ENCODE results near the gene SEC16A. TPM values are rescaled to one million over a fixed set of nuclear protein-coding genes. Genes with fewer than 3 reads are reported as not detected.
A peak's percentile ranks its signal among the peaks of the same experiment; 100 is the strongest.

The SEC16A gene
- total RNA-seq, result 10 to 100 TPM; 77.8 to 79.5 TPM
- 10 to 100 TPM; 51.2 to 69.4 (median 56.5) TPM for polyA plus RNA-seq (ENCODE audit: insufficient read length in 6 of 6)
- long read RNA-seq, donor 1, partial matches to known transcripts, result 23 of 24 reads
- long read RNA-seq, donor 1, other reads (novel, unspliced or antisense), result 0 of 24 reads
- long read RNA-seq, donor 2, full-length matches to known transcripts, result 3 of 27 reads
- long read RNA-seq, donor 2, partial matches to known transcripts, result 5 of 27 reads
- long read RNA-seq, donor 2, other reads (novel, unspliced or antisense), result 19 of 27 reads
- long read RNA-seq, donor 3, full-length matches to known transcripts, result 1 of 10 reads
- long read RNA-seq, donor 3, partial matches to known transcripts, result 9 of 10 reads
- long read RNA-seq, donor 3, other reads (novel, unspliced or antisense), result 0 of 10 reads
- long read RNA-seq, donor 4, partial matches to known transcripts, result 0 of 1 reads
- long read RNA-seq, donor 4, other reads (novel, unspliced or antisense), result 1 of 1 reads
- long read RNA-seq, donor 5, partial matches to known transcripts, result 10 of 14 reads
- long read RNA-seq, donor 5, other reads (novel, unspliced or antisense), result 0 of 14 reads
- long read RNA-seq, donor 6, partial matches to known transcripts, result 7 of 8 reads
- long read RNA-seq, donor 6, other reads (novel, unspliced or antisense), result 0 of 8 reads
- long read RNA-seq, donor 7, partial matches to known transcripts, result 0 of 2 reads
- long read RNA-seq, donor 7, other reads (novel, unspliced or antisense), result 0 of 2 reads
- long read RNA-seq, donor 8, partial matches to known transcripts, result 30 of 32 reads
- long read RNA-seq, donor 8, other reads (novel, unspliced or antisense), result 0 of 32 reads
- long read RNA-seq, donor 9, result 0 reads
- long read RNA-seq, donor 10, partial matches to known transcripts, result 1 of 7 reads
- long read RNA-seq, donor 10, other reads (novel, unspliced or antisense), result 6 of 7 reads
- long read RNA-seq, donor 11, full-length matches to known transcripts, result 2 of 18 reads
- long read RNA-seq, donor 11, partial matches to known transcripts, result 16 of 18 reads
- long read RNA-seq, donor 11, other reads (novel, unspliced or antisense), result 0 of 18 reads
- long read RNA-seq, donor 12, transcript SEC16A-208 (2 exons, 1,988 nt), result major isoform, 5 of 22 reads
- long read RNA-seq, donor 12, partial matches to known transcripts, result 0 of 22 reads
- long read RNA-seq, donor 12, other reads (novel, unspliced or antisense), result 17 of 22 reads

- Histone ChIP-seq H3K36me3 (peaks cover 0 to 9% of the 10 kb centered on the region in 2 donors), H3K9me3 (no peaks in the 10 kb centered on the region), H3K27ac (peak within 1 kb of the TSS; percentile 99), H3K4me3 (peak within 1 kb of the TSS; percentile 68 to 84), H3K4me1 (peaks cover 16 to 43% of the 10 kb centered on the region in 2 donors), H3K27me3 (no peaks in the 10 kb centered on the region)
- intact Hi-C loops (cut with DNase I), result no loop called here
- TF ChIP-seq CTCF (IDR thresholded peaks at IDR 0.05), result no peak
- ATAC-seq, result peak; percentile 81
- DNase-seq, result peak; percentile 98 to 100 (median 100)
Observed at GRCh38 chr9:136482793-136483588, at the start of gene SEC16A. Gene SEC16A (minus strand): TSS chr9:136483040. CDS start chr9:136477615, 5,425 bp downstream.

- DNase-seq (no peak), ATAC-seq (no peak)
- Histone ChIP-seq H3K9me3 (no peaks in the 10 kb centered on the region), H3K27me3 (no peaks in the 10 kb centered on the region), H3K36me3 (peaks cover 0 to 21% of the 10 kb centered on the region in 2 donors), H3K27ac (peak overlapping the region; percentile 29 to 87), H3K4me1 (peaks cover 53 to 94% of the 10 kb centered on the region in 2 donors), H3K4me3 (peak overlapping the region in 1 of 2 donors; percentile 30)
- TF ChIP-seq CTCF (IDR thresholded peaks at IDR 0.05), result no peak
- intact Hi-C loops (cut with DNase I), result no loop called here
Observed at GRCh38 chr9:136531904-136532798, 49.3 kb upstream of the SEC16A start.

GRCh38 chr9:136531186-136531903 lies 48.5 kb upstream of the SEC16A start:
- H3K27ac ChIP-seq, result peak overlapping the region; percentile 29 to 87
- H3K9me3 ChIP-seq, result no peaks in the 10 kb centered on the region
- intact Hi-C loops (cut with DNase I), result no loop called here
- ATAC-seq, result no peak
- TF ChIP-seq CTCF (IDR thresholded peaks at IDR 0.05), result no peak
- peaks cover 55 to 94% of the 10 kb centered on the region in 2 donors for H3K4me1 ChIP-seq
- no peaks in the 10 kb centered on the region for H3K27me3 ChIP-seq
- peaks cover 0 to 13% of the 10 kb centered on the region in 2 donors for H3K36me3 ChIP-seq
- no peak for DNase-seq
- no peak overlapping the region for H3K4me3 ChIP-seq

All from left lung (tissue), 14 donors.